Tibial artery (tissue), 4 donors: ENCODE results near the gene BCAS1.

ENCODE experiments used
- DNase-seq, 2 donors: peaks; one replicate each; pipeline ENCODE4 v3.0.0-alpha.2; 2019
- H3K27ac ChIP-seq, 2 donors: fragments of 200-600 bp; sonication (generic) in 1 of 2; 1 replicate in 1 of 2; 2 replicates in 1 of 2; pipeline ENCODE4 v1.5.1; 2018 to 2019; ENCODE audit warnings: mild to moderate bottlenecking in 1 of 2
- H3K27me3 ChIP-seq, 2 donors: fragments of 200-600 bp; sonication (generic) in 1 of 2; one replicate each; pipeline versions ENCODE4 v1.5.1 to v1.6.0; 2016 to 2019
- H3K36me3 ChIP-seq, 3 donors: fragments of 200-600 bp; sonication (generic) in 2 of 3; one replicate each; pipeline ENCODE4 v1.5.1; 2016 to 2019; ENCODE audit warnings: mild to moderate bottlenecking in 2 of 3
- H3K4me1 ChIP-seq, 4 donors: fragments of 200-600 bp; sonication (generic) in 2 of 4; 1 replicate in 3 of 4; 2 replicates in 1 of 4; pipeline ENCODE4 v1.5.1; 2016 to 2019
- H3K4me3 ChIP-seq, 2 donors: fragments of 200-600 bp; sonication (generic) in 1 of 2; 1 replicate in 1 of 2; 2 replicates in 1 of 2; pipeline ENCODE4 v1.5.1; 2018 to 2019; ENCODE audit warnings: mild to moderate bottlenecking in 2 of 2
- H3K9me3 ChIP-seq, 3 donors: fragments of 200-600 bp; sonication (generic) in 1 of 3; one replicate each; pipeline ENCODE4 v1.5.1; 2016 to 2019
- CTCF ChIP-seq, 2 experiments: fragments of 200-600 bp in 1 of 2; fragments of 450-650 bp in 1 of 2; IDR thresholded peaks; one replicate each; pipeline ENCODE4 v1.5.1; 2017 to 2019; ENCODE audit warnings: antibody characterized with exemption in 2 of 2, mild to moderate bottlenecking in 1 of 2, moderate library complexity in 1 of 2
- intact Hi-C: fragments of 100-400 bp; cut with DNase I; formaldehyde crosslinking; loops from one replicate; pipeline ENCODE4 v1.15.0; 2023; ENCODE audit warnings: low total_unique reads

The BCAS1 gene

GRCh38 chr20:53948383-53949318 lies 121.7 kb downstream of the BCAS1 start:
- Histone ChIP-seq H3K4me1 (peaks cover 0 to 12% (median 3%) of the 10 kb centered on the region in 4 donors), H3K27ac (no peak overlapping the region), H3K27me3 (no peaks in the 10 kb centered on the region), H3K9me3 (no peaks in the 10 kb centered on the region), H3K36me3 (no peaks in the 10 kb centered on the region), H3K4me3 (no peak overlapping the region)
- no peak for TF ChIP-seq CTCF (IDR thresholded peaks at IDR 0.05)
- intact Hi-C loops: no loop called here
- DNase-seq: no peak

- H3K27me3 ChIP-seq: no peaks in the 10 kb centered on the region
- no peak overlapping the region for H3K27ac ChIP-seq
- H3K36me3 ChIP-seq: no peaks in the 10 kb centered on the region
- H3K4me1 ChIP-seq: peaks cover 0 to 12% (median 3%) of the 10 kb centered on the region in 4 donors
- H3K4me3 ChIP-seq: no peak overlapping the region
- intact Hi-C loops: no loop called here
- no peak for DNase-seq
- no peak for TF ChIP-seq CTCF (IDR thresholded peaks at IDR 0.05)
- H3K9me3 ChIP-seq: no peaks in the 10 kb centered on the region
Measured at GRCh38 chr20:53947501-53948195, 122.7 kb downstream of the BCAS1 start.

GRCh38 chr20:53946106-53946505 lies 124.3 kb downstream of the BCAS1 start:
- no peaks in the 10 kb centered on the region for H3K27me3 ChIP-seq
- no peak overlapping the region for H3K27ac ChIP-seq
- H3K9me3 ChIP-seq: no peaks in the 10 kb centered on the region
- intact Hi-C loops: no loop called here
- H3K36me3 ChIP-seq: no peaks in the 10 kb centered on the region
- H3K4me1 ChIP-seq: peaks cover 0 to 12% (median 5%) of the 10 kb centered on the region in 4 donors
- DNase-seq: no peak
- no peak for TF ChIP-seq CTCF (IDR thresholded peaks at IDR 0.05)
- H3K4me3 ChIP-seq: no peak overlapping the region

DNA sequence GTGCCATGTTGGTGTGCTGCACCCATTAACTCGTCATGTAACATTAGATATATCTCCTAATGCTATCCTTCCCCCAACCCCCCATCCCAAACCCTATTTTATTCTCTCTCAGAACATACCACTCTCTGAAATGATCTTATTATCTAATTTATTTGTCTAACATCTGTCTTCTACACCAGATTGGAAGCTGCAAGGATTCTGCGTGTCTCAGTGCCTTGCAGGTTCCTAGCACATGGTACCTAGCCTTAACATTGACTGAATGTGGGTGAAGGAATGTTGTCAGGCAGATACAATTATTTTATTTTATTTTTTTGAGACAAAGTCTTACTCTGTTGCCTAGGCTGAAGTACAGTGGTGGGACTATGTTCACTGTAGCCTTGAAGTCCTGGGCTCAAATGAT lies 124.9 kb downstream of the BCAS1 start:
- H3K27me3 ChIP-seq: no peaks in the 10 kb centered on the region
- no peak for DNase-seq
- no peak overlapping the region for H3K27ac ChIP-seq
- no peak for TF ChIP-seq CTCF (IDR thresholded peaks at IDR 0.05)
- intact Hi-C loops: no loop called here
- no peaks in the 10 kb centered on the region for H3K36me3 ChIP-seq
- peaks cover 0 to 16% (median 5%) of the 10 kb centered on the region in 4 donors for H3K4me1 ChIP-seq
- H3K9me3 ChIP-seq: no peaks in the 10 kb centered on the region
- no peak overlapping the region for H3K4me3 ChIP-seq

- intact Hi-C loops: no loop called here
Measured at GRCh38 chr20:53944796-53945195, 125.6 kb downstream of the BCAS1 start.

More at GRCh38 chr20:53944796-53945195, 125.6 kb downstream of the BCAS1 start:
- no peak overlapping the region for H3K4me3 ChIP-seq
- no peaks in the 10 kb centered on the region for H3K9me3 ChIP-seq
- no peaks in the 10 kb centered on the region for H3K27me3 ChIP-seq
- no peak for TF ChIP-seq CTCF (IDR thresholded peaks at IDR 0.05)
- DNase-seq: no peak
- H3K36me3 ChIP-seq: no peaks in the 10 kb centered on the region
- no peak overlapping the region for H3K27ac ChIP-seq
- H3K4me1 ChIP-seq: peaks cover 0 to 23% (median 9%) of the 10 kb centered on the region in 4 donors
